NCI-H2196 treated with DMSO at 0.1 percent for 48 hours (cell line): ENCODE data around the gene CHAMP1.

Experiments used
- DNase-seq: peaks from one replicate; lab custom pipeline; 2025; ENCODE audit not compliant: unreplicated experiment; lab: John Stamatoyannopoulos, UW

CHAMP1 gene

DNA sequence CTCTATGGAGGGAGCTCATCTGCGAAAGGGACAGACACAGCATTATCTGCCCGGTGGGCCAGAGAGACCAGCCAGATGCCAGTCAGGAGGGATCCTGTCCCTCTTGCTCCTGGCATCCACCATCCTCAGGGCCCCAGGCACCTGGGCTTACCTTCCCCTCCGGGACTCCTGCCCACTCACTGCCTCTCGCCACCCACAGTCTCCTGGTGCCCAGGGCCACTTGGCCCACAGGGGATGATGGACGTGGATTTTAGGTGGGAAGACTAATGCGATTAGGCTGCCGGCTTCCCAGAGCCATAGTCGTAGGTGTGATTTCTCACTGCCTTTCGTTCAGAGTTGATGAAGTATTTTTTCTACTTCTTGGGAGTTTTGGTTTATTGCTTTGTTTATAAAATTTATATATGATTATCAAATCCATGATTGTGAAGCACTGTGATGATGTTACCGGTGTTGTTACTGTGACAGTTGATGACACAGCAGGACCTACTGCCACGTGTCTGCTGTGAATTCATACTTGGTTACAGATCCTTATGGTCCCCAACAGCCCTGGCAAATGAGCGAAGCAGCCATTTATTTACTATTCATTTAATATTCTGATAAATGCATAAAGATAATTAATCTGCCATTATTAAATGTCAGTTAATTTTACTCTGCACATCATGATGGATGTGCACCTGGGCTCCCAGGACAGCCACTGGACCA lies 14.5 kb upstream of the CHAMP1 start:
- no peak for DNase-seq

GRCh38 chr13:114303700-114304327 lies 10.5 kb upstream of the CHAMP1 start:
- no peak for DNase-seq

GRCh38 chr13:114304346-114305034 lies 9.8 kb upstream of the CHAMP1 start:
- DNase-seq, result no peak

DNA sequence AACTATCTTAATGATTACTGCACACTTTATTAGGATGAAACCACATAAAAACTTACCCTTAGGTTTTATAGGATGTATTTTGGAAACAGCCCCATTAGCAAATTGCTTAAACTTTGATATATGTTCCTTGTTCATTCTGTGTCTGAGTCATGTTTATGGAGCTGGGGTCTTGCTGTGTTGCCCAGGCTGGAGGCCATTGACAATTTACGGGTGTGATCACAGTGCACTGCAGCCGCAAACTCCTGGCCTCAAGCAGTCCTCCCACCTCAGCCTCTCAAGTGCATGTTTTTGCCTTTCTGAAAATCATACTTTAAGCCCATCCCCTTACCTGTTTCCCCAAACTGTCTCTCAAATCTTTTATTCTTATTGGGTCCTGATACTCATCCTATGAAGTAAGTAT lies 5.2 kb upstream of the CHAMP1 start:
- no peak for DNase-seq

DNA sequence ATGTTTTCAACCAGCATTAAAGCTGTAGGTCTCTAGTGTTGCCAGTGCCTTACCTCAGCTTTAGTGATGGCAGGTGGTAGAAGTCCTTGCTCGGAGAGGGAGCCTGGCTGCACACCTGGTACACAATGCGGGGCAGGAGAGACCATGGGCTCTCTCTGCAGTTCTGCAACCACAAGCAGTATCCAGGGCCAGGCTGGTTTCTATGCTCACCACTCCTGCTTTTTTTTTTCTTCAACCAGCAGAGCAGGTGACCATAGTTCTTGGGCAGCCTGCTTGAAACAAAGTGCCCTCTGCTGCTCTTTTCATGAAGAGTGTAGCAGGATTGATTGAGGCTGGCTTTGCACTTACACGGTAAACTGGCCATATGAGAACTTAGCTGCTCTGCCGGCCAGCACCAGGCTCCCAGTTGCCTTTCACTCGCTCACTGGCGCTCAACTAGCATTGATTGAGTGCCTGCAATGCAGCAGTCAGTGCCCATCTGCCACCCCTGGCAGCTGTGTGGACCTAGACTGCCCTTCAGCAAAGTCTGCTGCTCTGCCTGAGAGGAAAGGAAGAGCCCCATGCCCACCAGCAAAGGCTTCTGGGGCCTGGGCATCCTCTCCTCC lies 4.4 kb upstream of the CHAMP1 start:
- no peak for DNase-seq

DNA sequence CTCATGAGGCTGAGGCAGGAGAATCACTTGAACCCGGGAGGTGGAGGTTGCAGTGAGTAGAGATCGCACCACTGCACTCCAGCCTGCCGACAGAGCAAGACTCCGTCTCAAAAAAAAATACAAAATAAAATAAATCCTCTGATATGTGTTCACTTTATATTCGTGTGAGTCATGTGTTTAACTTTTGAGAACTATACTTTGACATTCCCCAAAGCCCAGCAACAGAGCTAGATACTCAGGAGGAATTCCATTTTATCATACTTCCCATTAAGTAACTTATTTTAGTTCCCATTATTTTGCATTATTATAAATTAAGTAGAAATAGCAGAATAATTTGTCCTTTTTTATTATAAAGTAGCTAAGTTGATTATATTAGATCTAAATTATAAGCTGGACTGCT lies 3.3 kb upstream of the CHAMP1 start:
- DNase-seq, result no peak

GRCh38 chr13:114311387-114311786 lies 2.9 kb upstream of the CHAMP1 start:
- DNase-seq, result no peak

DNA sequence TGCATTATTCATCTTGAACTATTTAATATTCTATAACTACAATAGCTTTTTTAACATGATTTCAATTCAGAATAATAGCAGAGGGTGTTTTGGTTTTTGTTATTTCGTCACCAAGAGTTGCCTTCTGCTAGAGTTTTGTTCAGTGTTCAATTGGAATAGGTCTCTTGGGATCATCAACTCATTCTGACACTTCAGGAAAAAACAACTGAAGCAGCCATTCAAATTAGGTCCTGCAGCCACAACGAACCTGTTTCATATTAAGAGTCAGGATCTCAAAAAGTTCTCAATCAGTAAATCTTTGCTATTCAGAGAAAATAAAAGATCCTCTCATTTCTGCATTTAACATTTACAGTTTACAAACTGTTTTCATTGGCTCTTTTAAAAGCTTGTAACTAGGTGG lies 2.4 kb upstream of the CHAMP1 start:
- DNase-seq, result no peak

GRCh38 chr13:114313061-114313860 lies 1.0 kb upstream of the CHAMP1 start:
- DNase-seq, result no peak

- no peak for DNase-seq
Observed at GRCh38 chr13:114315074-114315785, 927 bp downstream of the CHAMP1 start.

- no peak for DNase-seq
Observed at GRCh38 chr13:114318624-114319023, 4.3 kb downstream of the CHAMP1 start.

DNA sequence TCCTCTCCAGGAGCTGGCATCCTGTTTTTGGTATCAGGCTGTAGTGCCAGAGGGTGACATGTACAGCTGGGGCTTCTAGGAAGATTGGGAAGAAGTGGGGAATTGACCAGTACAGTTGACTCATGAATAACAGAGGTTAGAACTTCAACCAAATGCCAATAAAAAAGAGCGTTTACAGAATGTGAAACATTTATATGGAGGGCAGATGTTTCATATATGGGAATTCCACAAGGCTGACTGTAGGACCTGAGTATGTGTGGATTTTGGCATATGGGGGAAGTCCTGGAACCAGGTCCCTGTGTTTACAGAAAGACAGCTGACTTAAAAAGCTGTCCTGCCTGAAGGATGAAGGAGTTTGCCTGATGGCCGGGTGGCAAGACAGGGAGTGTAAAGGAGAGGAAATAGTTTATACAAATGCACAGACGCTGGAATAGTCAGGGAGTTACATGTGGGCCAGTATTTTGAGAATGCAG lies 5.2 kb downstream of the CHAMP1 start:
- no peak for DNase-seq

- no peak for DNase-seq
Observed at GRCh38 chr13:114320065-114320464, 5.8 kb downstream of the CHAMP1 start.

DNA sequence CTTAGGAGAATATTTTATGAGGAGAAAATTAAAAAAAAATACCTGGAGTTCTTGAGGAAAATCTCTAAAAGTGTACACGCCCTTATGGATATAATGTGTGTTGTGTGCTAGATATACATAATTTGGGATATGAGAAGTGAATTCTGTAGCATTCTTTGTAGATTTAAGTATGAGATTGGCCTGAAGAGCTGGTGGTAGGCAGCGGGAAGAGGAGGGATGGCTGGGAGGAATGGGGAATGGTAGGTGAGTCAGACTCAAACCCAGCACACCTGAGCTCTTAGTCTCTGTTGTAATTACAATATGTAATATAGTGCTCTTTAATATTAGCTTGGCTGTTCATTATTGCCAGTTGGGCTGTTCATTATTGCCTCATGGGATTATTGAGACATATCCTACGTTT lies 7.0 kb downstream of the CHAMP1 start:
- DNase-seq, result no peak

DNA sequence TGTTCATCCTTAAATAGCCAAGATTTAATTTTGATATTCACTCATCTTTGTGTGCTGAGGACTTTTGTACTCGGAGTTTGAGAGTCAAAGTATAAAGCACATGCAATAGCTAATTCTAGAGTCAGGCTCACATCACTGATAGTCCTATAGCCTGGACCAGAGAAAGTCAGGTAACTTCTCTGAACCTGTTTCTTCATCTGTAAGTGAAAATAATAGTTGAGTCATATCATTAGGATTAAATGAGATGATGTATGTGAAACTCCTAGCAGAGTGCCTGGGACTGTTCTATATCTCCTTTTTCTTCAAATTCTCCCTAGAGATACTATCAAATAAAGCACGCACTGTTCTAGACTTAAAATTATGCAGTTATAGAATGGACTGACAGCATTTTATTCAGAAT lies 9.0 kb downstream of the CHAMP1 start:
- no peak for DNase-seq

DNA sequence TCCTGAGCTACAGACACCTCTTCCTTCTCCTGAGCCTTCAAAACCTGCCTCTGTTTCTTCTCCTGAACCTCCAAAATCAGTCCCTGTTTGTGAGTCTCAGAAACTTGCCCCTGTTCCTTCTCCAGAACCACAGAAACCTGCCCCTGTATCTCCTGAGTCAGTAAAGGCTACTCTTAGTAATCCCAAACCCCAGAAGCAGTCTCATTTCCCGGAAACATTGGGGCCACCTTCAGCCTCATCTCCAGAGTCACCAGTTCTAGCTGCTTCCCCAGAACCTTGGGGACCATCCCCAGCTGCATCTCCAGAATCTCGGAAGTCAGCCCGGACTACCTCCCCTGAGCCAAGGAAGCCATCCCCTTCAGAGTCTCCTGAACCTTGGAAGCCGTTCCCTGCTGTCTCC lies 10.0 kb downstream of the CHAMP1 start:
- DNase-seq, result no peak

GRCh38 chr13:114325729-114326128 lies 11.4 kb downstream of the CHAMP1 start:
- no peak for DNase-seq

DNA sequence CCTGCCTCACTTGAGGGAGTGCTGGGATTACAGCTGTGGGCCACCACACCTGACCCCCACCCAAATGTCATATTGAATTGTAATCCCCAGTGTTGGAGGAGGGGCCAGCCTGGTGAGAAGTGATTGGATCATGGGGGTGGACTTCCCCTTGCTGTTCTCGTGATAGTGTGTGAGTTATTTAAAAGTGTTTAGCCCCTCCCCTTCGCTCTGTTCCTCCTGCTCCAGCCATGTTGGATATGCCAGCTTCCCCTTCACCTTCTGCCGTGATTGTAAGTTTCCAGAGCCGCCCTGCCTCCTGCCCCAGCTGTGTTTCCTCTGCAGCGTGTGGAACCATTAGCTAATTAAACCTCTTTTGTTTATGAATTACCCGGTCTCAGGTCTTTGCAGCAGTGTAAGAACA lies 13.7 kb downstream of the CHAMP1 start:
- DNase-seq, result no peak

DNA sequence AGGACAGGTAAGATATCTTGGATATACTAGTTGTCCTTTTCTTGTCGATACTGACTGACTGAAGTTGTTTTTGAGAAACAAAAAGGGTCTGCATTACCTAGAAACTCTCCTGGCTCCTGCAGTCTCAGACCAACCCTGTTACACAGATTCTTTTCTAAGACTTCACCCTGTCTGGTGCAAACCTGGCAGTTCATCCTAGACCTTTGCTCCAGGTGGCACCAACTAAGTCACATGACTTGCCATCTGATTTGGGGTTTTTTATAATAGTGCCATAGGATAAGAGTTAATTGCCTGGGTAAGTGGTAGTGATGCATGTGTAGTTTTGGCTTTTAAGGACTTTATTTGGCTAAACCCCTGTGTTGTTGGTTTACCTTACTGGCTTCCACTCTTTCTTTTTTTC lies 14.3 kb downstream of the CHAMP1 start:
- no peak for DNase-seq

- no peak for DNase-seq
Observed at GRCh38 chr13:114330086-114330485, 15.8 kb downstream of the CHAMP1 start.
